Peyer's patch (tissue), 4 donors: Measurements from ENCODE around the gene ANKRD13D.

Experiments used
- POLR2A ChIP-seq, 2 donors: fragments of 450-650 bp; IDR thresholded peaks; one replicate each; pipeline ENCODE4 v1.5.1; 2017; ENCODE audit warnings: antibody characterized with exemption in 2 of 2, mild to moderate bottlenecking in 2 of 2, moderate library complexity in 2 of 2
- TF ChIP-seq, protein P1 (sequence below), 6 experiments: fragments of 450-650 bp in 4 of 6; fragments of 200-600 bp in 2 of 6; sonication (generic) in 1 of 6; IDR thresholded peaks; one replicate each; pipeline ENCODE4 v1.5.1; 2017 to 2019; ENCODE audit warnings: antibody characterized with exemption in 6 of 6, mild to moderate bottlenecking in 3 of 6, moderate library complexity in 1 of 6

DNA sequence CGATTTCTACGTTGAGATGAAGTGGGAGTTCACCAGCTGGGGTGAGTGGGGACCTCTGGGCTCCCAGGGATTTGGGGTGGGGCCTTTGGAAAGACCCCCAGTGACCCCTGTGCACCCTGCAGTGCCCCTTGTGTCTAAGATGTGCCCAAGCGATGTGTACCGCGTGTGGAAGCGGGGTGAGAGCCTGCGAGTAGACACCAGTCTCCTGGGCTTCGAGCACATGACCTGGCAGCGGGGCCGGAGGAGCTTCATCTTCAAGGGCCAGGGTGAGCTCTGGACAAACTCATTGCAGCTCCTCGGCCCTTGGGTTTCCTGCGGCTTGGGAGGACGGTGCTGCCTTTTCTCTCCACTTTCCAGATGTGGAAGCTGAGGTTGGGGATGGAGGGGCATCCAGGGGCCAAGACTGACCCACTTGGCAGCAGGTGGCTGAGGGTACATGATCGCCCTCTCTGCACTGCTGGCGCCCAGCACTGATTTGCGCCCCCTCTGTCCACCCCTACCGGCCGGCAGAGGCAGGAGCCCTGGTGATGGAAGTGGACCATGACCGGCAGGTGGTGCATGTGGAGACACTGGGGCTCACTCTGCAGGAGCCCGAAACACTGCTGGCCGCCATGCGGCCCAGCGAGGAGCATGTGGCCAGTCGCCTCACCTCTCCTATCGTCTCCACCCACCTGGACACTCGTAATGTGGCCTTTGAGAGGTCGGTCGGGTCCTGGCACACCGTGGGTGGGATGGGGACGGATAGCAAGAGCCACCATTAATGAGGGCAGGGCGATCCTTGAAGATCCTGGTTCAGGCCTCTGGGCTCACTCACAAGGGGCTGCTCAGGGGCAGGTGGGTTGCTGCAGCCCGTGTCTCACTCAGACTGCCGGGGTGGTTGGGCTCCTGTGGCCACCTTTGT is 2.6 kb downstream of the ANKRD13D start:
- TF ChIP-seq, protein P1, sequence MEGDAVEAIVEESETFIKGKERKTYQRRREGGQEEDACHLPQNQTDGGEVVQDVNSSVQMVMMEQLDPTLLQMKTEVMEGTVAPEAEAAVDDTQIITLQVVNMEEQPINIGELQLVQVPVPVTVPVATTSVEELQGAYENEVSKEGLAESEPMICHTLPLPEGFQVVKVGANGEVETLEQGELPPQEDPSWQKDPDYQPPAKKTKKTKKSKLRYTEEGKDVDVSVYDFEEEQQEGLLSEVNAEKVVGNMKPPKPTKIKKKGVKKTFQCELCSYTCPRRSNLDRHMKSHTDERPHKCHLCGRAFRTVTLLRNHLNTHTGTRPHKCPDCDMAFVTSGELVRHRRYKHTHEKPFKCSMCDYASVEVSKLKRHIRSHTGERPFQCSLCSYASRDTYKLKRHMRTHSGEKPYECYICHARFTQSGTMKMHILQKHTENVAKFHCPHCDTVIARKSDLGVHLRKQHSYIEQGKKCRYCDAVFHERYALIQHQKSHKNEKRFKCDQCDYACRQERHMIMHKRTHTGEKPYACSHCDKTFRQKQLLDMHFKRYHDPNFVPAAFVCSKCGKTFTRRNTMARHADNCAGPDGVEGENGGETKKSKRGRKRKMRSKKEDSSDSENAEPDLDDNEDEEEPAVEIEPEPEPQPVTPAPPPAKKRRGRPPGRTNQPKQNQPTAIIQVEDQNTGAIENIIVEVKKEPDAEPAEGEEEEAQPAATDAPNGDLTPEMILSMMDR (IDR thresholded peaks at IDR 0.05), result no peak
- no peak for TF ChIP-seq POLR2A (IDR thresholded peaks at IDR 0.05)
